ENCODE measurements around the gene LYRM1.
A peak's percentile ranks its signal among the peaks of the same experiment; 100 is the strongest.

LYRM1 gene

DNA sequence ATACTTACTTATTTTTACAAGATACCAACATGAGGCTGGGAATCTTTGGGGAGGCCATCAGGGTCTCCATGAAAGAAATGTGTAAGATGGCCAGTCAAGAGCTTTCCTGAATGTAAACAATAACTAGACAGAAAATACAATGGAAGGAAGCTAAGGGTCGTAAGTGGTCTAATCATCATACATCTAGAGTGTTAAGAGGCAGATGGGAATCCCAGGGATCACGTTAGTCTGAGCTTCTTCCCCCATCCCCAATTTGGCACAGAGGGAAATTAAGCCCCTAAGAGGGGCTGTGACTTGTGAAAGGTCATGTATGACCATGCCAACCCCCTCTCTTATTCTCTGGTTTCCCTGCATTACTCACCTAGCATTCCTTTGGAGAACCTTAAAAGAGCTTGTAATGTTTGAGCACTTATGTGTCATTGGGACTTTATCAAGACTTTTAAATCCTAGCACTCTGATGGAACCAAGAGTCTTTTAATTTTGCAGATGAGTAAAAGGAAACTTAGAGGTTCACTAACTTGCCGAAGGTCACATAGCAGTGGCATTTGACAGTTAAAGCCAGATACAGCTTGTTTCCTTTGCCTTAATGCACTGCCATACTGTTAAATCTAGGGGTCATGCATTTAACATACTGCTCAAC, 46.5 kb upstream of the LYRM1 start:
- Histone ChIP-seq H2BK120ac (ENCODE audit: insufficient read depth, low read length, poor library complexity) (no peak overlapping the region), H3K9ac (ENCODE audit: low read length) (no peak overlapping the region), H2BK5ac (ENCODE audit: low read depth, low read length, poor library complexity) (no peak overlapping the region), H3K9me3 (ENCODE audit: insufficient read depth, low read depth, low read length) (no peaks in the 10 kb centered on the region), H2AK5ac (ENCODE audit: low read length) (no peak overlapping the region), H4K12ac (ENCODE audit: low read depth, low read length) (no peak overlapping the region), H3K4me2 (ENCODE audit: low read length) (no peak overlapping the region), H2BK12ac (ENCODE audit: low read length) (no peak overlapping the region), H3K27me3 (ENCODE audit: insufficient read depth, low read length) (no peaks in the 10 kb centered on the region), H3K18ac (ENCODE audit: low read length) (no peak overlapping the region), H3K4ac (ENCODE audit: low read depth, low read length) (no peak overlapping the region), H2AFZ (ENCODE audit: insufficient read depth, low read length, poor library complexity) (no peak overlapping the region), H3K4me1 (ENCODE audit: control insufficient read depth in 1 of 2, insufficient read depth in 2 of 2, low read length in 2 of 2) (peaks cover 0 to 5% of the 10 kb centered on the region in 2 experiments), H3K79me2 (ENCODE audit: control insufficient read depth, insufficient read depth, low read length, poor library complexity) (no peaks in the 10 kb centered on the region), H3K79me1 (ENCODE audit: low read length) (no peaks in the 10 kb centered on the region), H3K14ac (ENCODE audit: low read length) (no peak overlapping the region), H3K27ac (ENCODE audit: low read depth, low read length) (peak overlapping the region; percentile 15), H3K23ac (ENCODE audit: low read length) (no peak overlapping the region), H4K91ac (ENCODE audit: low read depth, low read length) (no peak overlapping the region), H3K36me3 (ENCODE audit: control insufficient read depth in 1 of 2, insufficient read depth in 2 of 2, low read length in 2 of 2) (peaks cover 0 to 2% of the 10 kb centered on the region in 2 experiments), H3K4me3 (ENCODE audit: low read depth, low read length) (no peak overlapping the region), H4K8ac (ENCODE audit: low read depth, low read length) (no peak overlapping the region)
- WGBS (ENCODE audit: extremely low coverage, insufficient coverage, insufficient read length) = no CpG with 5 or more reads among the region's 3 CpGs
- DNase-seq = no peak

DNA sequence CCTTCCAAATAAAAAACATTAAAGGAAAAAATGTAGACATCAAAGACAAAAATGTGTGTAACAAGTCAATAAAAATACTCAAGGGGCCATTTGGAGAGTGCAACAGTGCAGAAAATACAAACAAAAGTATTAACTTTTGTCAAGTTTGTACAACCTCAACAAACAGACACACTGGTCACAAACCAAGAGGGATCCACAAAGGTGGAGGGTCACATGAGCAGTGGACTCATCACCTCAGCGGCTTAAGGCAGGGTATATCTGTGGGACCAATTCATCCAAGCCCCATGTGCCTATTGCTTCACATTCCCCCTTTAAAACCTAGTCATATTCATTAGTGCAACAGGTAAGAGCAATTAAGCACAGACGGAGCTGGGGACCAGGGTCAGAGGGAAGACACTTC, 45.6 kb upstream of the LYRM1 start:
- no peak for DNase-seq
- H2AK5ac ChIP-seq (ENCODE audit: low read length) = no peak overlapping the region
- no CpG with 5 or more reads among the region's 2 CpGs for WGBS (ENCODE audit: extremely low coverage, insufficient coverage, insufficient read length)
- H2BK120ac ChIP-seq (ENCODE audit: insufficient read depth, low read length, poor library complexity) = no peak overlapping the region
- no peaks in the 10 kb centered on the region for H3K9me3 ChIP-seq (ENCODE audit: insufficient read depth, low read depth, low read length)
- no peak overlapping the region for H2BK12ac ChIP-seq (ENCODE audit: low read length)
- H3K36me3 ChIP-seq (ENCODE audit: control insufficient read depth in 1 of 2, insufficient read depth in 2 of 2, low read length in 2 of 2) = peaks cover 4 to 5% of the 10 kb centered on the region in 2 experiments
- no peaks in the 10 kb centered on the region for H3K79me2 ChIP-seq (ENCODE audit: control insufficient read depth, insufficient read depth, low read length, poor library complexity)
- H2AFZ ChIP-seq (ENCODE audit: insufficient read depth, low read length, poor library complexity) = no peak overlapping the region
- no peak overlapping the region for H3K23ac ChIP-seq (ENCODE audit: low read length)
- H4K91ac ChIP-seq (ENCODE audit: low read depth, low read length) = no peak overlapping the region
- H3K79me1 ChIP-seq (ENCODE audit: low read length) = no peaks in the 10 kb centered on the region
- no peak overlapping the region for H3K4me3 ChIP-seq (ENCODE audit: low read depth, low read length)
- no peaks in the 10 kb centered on the region for H3K27me3 ChIP-seq (ENCODE audit: insufficient read depth, low read length)
- no peak overlapping the region for H3K4ac ChIP-seq (ENCODE audit: low read depth, low read length)
- peaks cover 0 to 5% of the 10 kb centered on the region in 2 experiments for H3K4me1 ChIP-seq (ENCODE audit: control insufficient read depth in 1 of 2, insufficient read depth in 2 of 2, low read length in 2 of 2)
- no peak overlapping the region for H3K18ac ChIP-seq (ENCODE audit: low read length)
- H3K27ac ChIP-seq (ENCODE audit: low read depth, low read length) = no peak overlapping the region
- H3K14ac ChIP-seq (ENCODE audit: low read length) = no peak overlapping the region
- H2BK5ac ChIP-seq (ENCODE audit: low read depth, low read length, poor library complexity) = no peak overlapping the region
- H3K9ac ChIP-seq (ENCODE audit: low read length) = no peak overlapping the region
- no peak overlapping the region for H3K4me2 ChIP-seq (ENCODE audit: low read length)
- no peak overlapping the region for H4K8ac ChIP-seq (ENCODE audit: low read depth, low read length)
- H4K12ac ChIP-seq (ENCODE audit: low read depth, low read length) = no peak overlapping the region

DNA sequence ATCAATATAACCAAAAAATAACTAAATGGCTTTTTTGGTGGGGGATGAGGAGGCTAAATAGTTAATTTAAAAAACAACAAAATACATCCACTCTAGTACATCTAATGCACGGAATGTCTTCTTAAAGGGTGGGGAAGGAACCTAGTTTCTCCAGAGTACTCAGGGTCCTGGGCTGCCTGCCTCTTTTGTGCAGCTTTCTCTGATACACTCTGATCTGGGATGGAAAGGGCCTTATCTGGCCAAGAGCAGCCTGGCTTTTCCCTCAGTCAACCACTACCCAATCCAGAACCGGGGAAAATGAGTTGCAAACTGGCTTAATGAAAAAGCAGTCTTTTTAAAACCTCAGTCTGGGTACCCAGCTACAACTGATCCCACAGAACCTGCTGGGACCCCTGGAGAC, 43.3 kb upstream of the LYRM1 start:
- WGBS (ENCODE audit: extremely low coverage, insufficient coverage, insufficient read length) = no CpG with 5 or more reads among the region's 2 CpGs

DNA sequence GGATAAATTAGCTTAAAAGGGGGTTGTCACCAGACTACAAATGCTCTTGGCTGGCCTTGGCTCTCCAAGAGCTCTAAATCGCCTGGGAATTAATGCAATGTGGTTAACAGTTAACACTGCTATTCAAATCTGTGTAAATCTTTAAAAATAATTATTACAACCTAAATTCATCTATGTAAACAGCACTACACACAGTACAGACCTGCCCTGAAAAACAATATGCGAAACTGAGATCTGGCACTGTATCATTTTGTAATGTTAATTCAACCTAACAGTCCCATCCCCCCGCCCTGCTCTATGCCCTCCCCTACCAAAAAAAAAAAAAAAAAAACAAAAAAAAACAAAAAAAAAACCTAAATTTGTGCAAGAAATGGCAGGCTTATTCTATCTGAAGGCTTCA, 41.3 kb upstream of the LYRM1 start:
- Histone ChIP-seq H3K4ac (ENCODE audit: low read depth, low read length) (no peak overlapping the region), H2BK5ac (ENCODE audit: low read depth, low read length, poor library complexity) (no peak overlapping the region), H3K36me3 (ENCODE audit: control insufficient read depth in 1 of 2, insufficient read depth in 2 of 2, low read length in 2 of 2) (peaks cover 14 to 15% of the 10 kb centered on the region in 2 experiments), H4K12ac (ENCODE audit: low read depth, low read length) (no peak overlapping the region), H2AFZ (ENCODE audit: insufficient read depth, low read length, poor library complexity) (no peak overlapping the region), H4K91ac (ENCODE audit: low read depth, low read length) (no peak overlapping the region), H2AK5ac (ENCODE audit: low read length) (no peak overlapping the region), H3K4me2 (ENCODE audit: low read length) (no peak overlapping the region), H3K27me3 (ENCODE audit: insufficient read depth, low read length) (no peaks in the 10 kb centered on the region), H2BK120ac (ENCODE audit: insufficient read depth, low read length, poor library complexity) (no peak overlapping the region), H3K79me1 (ENCODE audit: low read length) (no peaks in the 10 kb centered on the region), H3K9me3 (ENCODE audit: insufficient read depth, low read depth, low read length) (no peaks in the 10 kb centered on the region), H4K8ac (ENCODE audit: low read depth, low read length) (no peak overlapping the region), H2BK12ac (ENCODE audit: low read length) (no peak overlapping the region), H3K18ac (ENCODE audit: low read length) (no peak overlapping the region), H3K4me3 (ENCODE audit: low read depth, low read length) (no peak overlapping the region), H3K23ac (ENCODE audit: low read length) (no peak overlapping the region), H3K79me2 (ENCODE audit: control insufficient read depth, insufficient read depth, low read length, poor library complexity) (no peaks in the 10 kb centered on the region), H3K27ac (ENCODE audit: low read depth, low read length) (no peak overlapping the region), H3K4me1 (ENCODE audit: control insufficient read depth in 1 of 2, insufficient read depth in 2 of 2, low read length in 2 of 2) (no peaks in the 10 kb centered on the region), H3K9ac (ENCODE audit: low read length) (no peak overlapping the region), H3K14ac (ENCODE audit: low read length) (no peak overlapping the region)
- WGBS (ENCODE audit: extremely low coverage, insufficient coverage, insufficient read length) = no CpG with 5 or more reads among the region's 3 CpGs
- no peak for DNase-seq

More for the DNA sequence above, 43.3 kb upstream of the LYRM1 start:
- Histone ChIP-seq H3K27me3 (ENCODE audit: insufficient read depth, low read length) (no peaks in the 10 kb centered on the region), H3K4me3 (ENCODE audit: low read depth, low read length) (no peak overlapping the region), H4K8ac (ENCODE audit: low read depth, low read length) (no peak overlapping the region), H3K36me3 (ENCODE audit: control insufficient read depth in 1 of 2, insufficient read depth in 2 of 2, low read length in 2 of 2) (peaks cover 10 to 11% of the 10 kb centered on the region in 2 experiments), H3K4me1 (ENCODE audit: control insufficient read depth in 1 of 2, insufficient read depth in 2 of 2, low read length in 2 of 2) (peaks cover 0 to 5% of the 10 kb centered on the region in 2 experiments), H2AK5ac (ENCODE audit: low read length) (no peak overlapping the region), H3K18ac (ENCODE audit: low read length) (no peak overlapping the region), H3K4ac (ENCODE audit: low read depth, low read length) (no peak overlapping the region), H2BK5ac (ENCODE audit: low read depth, low read length, poor library complexity) (no peak overlapping the region), H4K91ac (ENCODE audit: low read depth, low read length) (no peak overlapping the region), H3K27ac (ENCODE audit: low read depth, low read length) (no peak overlapping the region), H3K4me2 (ENCODE audit: low read length) (no peak overlapping the region), H2AFZ (ENCODE audit: insufficient read depth, low read length, poor library complexity) (no peak overlapping the region), H4K12ac (ENCODE audit: low read depth, low read length) (no peak overlapping the region), H3K23ac (ENCODE audit: low read length) (no peak overlapping the region), H3K79me1 (ENCODE audit: low read length) (no peaks in the 10 kb centered on the region), H2BK12ac (ENCODE audit: low read length) (no peak overlapping the region), H3K9me3 (ENCODE audit: insufficient read depth, low read depth, low read length) (no peaks in the 10 kb centered on the region), H3K14ac (ENCODE audit: low read length) (no peak overlapping the region), H3K79me2 (ENCODE audit: control insufficient read depth, insufficient read depth, low read length, poor library complexity) (no peaks in the 10 kb centered on the region), H3K9ac (ENCODE audit: low read length) (no peak overlapping the region), H2BK120ac (ENCODE audit: insufficient read depth, low read length, poor library complexity) (no peak overlapping the region)
- DNase-seq = no peak
